ENCODE data around the gene PPP1R9A.

Gene PPP1R9A

GRCh38 chr7:95209788-95210187, 302.4 kb downstream of the PPP1R9A start:
- DNase-seq = no peak

- no peak for DNase-seq
These were observed 305.8 kb downstream of the PPP1R9A start for GRCh38 chr7:95213148-95213547.

DNA sequence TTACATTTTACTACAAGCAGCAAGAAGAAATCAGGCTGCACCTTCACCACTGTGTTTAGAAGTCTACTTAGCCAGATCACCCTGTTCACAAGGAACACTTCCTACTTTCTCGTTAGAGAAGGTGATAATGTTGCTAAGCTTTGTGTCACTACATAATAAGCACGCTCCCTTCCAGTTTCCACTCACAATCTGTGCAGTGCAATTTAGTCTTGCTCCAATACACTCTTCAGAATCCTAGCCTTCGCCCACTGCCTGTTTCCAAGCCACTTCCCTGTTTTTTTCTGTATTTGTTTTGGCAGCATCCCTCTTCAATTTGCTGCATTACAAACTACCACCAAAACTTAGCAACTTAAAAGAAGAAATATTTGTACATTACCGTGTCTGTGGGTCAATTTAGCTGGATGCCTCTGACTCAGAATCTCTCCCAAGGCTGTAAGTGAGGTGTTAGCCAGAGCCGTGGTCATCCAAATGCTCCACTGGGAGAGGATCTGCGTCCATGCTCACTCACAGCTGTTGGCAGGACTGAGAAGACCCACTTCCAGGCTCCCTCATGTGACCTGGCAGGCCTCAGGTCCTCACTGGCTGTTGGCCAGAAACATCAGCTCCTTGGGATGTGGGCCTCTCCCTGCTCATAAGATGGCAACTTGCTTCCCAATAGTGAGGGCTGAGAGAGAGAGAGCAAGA, 306.6 kb downstream of the PPP1R9A start:
- no peak for DNase-seq

DNA sequence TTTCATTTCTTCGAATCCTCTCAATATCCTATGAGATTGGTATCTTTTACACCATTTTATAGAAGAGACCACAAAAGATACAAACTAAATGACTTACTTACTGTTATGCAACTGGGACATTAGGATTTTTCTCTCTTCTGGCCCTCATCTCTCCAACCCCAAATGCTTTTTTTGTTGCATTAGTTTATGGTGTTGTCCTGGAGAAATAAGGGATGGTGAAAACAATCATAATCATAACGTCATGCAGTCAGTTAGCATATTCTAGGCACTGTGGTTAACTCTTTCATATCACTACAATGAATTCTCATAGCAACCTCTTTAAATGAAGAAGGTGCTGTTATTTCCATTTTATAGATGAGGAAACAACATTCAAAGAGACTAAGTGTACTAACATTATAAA, 312.3 kb downstream of the PPP1R9A start:
- no peak for DNase-seq

DNA sequence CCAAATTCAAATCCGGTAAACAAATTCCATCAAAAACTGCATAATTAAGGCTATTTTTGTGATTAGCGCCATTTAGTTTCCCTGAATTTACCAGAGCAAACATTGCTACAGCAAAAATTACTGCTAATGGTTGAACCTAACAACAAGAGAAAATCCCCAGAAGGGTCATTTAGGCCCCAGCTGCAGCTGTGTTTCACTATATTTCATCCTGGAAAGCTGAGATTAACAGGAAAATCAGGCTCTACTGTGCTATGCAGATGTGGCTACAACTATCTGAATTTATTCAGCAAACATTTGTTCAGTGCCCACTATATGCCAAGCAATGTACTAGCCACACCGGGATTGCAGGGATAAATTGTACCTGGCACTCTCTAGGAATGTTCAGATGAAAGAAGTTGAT, 312.9 kb downstream of the PPP1R9A start:
- no peak for DNase-seq

GRCh38 chr7:95225301-95225700, 317.9 kb downstream of the PPP1R9A start:
- no peak for DNase-seq

DNA sequence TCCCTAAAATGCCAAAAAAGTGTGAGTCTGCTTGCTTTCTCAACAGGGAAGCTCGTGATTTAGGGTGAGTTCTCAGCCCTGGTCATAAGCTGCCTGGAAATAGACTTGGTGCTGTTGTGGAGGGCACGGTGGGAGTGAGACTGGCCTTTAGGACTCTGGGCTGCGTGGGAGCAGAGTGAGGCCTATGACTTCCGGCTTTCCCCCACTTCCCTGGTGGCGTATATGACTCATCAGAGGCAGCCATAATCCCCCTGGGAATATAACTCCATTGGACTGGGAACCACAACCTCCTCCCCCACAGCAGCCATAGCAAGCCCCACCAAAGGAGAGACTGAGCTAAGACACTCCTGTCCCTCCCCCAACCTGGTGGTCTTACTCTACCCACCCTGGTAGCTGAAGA, 321.9 kb downstream of the PPP1R9A start:
- DNase-seq = no peak

- DNase-seq = no peak
These were observed 331.0 kb downstream of the PPP1R9A start for GRCh38 chr7:95238252-95238943.

DNA sequence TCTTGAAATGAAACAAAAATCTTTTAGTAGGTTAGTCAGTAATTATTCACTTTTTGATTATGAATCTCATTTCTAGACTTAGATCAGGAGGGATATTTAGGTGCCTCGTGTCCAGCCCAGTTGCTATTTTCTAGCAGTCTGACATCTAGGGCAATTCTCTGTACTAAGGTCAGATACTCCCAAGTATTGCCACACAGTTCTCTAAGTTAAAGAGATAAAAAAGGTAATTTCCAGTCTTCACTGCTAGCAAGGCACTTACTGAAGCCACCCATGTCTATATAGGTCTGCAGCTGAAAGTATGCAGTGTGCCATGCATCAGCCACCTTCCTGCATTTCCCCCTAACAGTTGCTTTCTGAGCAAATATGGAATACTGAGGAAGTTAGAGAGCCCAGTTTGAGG, 333.5 kb downstream of the PPP1R9A start:
- no peak for DNase-seq

- DNase-seq = no peak
These were observed 334.9 kb downstream of the PPP1R9A start for GRCh38 chr7:95242266-95242665.

DNA sequence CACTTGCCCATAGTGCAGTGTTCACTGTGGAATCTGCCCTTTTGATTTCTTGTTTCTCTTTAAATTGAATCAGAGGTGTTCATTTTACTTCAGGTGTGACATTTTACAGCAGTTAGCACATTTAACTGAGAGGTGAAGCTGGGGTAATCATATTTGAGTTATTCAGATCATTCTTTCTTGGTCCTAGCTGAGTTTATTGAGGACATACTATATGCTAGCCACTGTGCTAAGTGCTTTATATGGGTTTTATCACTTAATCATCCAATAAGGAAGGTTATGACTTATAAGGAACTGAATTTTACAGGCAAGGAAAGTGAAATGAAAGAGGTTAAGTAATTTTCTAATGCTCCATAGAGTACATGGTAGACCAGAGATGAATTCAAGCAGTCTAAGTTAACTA, 337.2 kb downstream of the PPP1R9A start:
- DNase-seq = no peak

DNA sequence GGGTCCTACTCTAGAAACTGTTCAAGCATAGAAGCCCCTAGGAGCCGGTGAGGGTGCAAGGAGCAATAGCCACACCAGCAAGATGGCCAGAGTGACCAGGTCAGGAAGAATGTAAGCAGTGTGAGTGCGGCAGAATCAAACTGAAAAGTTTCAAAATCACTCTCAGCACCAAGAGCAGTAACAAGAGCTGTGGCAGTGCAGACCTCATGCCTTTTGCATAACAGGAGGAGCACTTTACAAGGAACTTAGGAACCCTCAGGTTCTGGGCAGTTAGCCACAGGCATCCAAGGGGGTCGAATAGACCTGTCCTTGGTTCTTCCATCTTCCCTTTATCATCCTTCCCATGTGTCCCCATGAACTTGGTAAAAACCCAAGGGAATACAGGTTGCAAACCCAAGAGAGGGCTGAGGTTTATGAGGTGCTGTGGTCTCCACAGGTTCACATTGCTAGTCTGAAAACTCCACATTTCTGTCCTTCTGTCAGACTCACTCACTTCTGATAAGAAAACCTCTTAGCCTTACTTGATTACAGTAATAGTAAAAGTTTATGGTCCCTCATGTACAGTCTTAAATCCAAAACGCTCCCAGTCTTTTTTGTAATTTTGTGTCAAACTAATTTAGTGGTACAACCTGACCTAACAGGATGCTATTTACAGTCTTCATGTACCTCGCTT, 338.6 kb downstream of the PPP1R9A start:
- DNase-seq = no peak

DNA sequence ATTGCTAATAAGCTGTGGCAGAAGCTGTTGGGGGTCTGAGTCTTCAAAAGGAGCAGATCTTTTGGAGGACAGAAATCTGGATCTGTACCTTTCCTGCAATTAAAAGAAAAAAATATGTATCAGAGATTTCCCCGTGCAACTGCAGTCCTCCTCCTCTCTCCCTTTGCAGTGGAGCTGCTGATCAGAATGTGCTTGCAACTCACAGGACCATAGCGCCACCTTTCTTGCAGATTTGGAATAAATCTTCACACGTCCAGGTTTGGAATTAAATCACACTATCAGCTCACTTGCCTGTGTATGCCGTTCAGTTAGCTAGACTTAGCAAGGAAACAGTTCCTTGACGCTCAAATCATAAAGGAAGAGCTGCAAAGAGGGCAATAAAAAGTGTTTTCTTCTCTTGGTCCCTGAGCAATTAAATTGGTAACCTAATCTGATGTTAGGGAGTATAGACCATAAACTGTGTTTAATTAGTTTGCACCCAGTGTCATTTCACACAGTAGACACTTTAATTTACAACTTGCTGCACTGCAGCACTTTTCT, 339.5 kb downstream of the PPP1R9A start:
- DNase-seq = peak; percentile 85

GRCh38 chr7:95250571-95250970, 343.2 kb downstream of the PPP1R9A start:
- no peak for DNase-seq

GRCh38 chr7:95251966-95252365, 344.6 kb downstream of the PPP1R9A start:
- DNase-seq = no peak

DNA sequence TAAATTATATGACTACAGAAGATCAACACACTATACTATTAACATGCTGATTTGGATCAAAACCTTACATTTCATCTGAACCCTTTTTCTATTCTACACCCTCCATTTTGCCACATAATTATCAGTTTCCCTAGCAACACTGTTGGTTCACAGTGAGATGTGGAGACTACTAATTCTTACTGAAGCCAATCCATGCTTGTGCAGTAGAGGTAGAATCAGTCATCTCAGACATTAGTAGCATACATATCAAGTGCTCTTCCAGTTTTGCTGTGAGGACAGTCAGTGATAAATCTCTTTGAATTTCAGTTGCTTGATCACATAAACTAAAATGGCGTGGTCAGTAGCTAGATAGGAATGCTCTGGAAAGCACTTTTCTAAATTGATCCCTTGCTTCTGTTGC, 346.6 kb downstream of the PPP1R9A start:
- DNase-seq = no peak

DNA sequence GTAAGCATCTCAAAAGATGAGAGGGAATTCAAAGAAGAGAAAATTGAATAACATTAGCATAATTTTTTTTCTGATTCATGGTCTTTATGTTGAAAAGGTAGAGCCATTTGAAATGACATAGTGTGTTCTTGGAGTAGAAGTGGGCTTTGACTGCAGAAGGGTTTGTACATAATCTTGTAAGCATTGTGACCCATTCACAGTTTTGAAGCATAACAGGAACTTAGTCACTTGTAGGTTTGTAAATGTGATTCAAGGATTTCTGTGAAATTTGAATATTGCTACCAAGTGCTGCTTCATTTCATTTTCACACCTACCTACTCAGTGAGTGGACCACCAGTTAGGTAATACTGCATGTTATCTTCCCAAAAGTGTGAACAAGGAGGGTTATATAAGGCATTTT, 348.3 kb downstream of the PPP1R9A start:
- DNase-seq = no peak

- DNase-seq = no peak
These were observed 354.6 kb downstream of the PPP1R9A start for GRCh38 chr7:95261895-95262415.

DNA sequence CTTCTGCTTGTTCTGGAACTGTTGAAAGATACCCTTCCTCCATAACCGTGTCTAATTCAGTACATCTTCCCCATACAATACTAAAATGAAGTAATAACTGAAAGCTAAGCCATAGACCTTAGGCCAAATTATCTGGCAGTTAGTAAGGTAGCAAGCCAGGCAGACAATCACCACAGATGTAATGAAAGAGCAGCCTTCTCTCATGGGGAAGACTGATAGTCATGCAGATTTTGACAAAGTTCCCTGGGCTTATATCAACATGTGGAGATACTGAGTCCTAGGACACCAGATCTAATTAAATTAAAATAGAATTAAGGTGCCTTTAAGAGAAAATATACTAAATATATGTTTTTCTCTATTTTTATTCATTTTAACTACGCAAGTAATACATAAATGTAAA, 355.5 kb downstream of the PPP1R9A start:
- no peak for DNase-seq

DNA sequence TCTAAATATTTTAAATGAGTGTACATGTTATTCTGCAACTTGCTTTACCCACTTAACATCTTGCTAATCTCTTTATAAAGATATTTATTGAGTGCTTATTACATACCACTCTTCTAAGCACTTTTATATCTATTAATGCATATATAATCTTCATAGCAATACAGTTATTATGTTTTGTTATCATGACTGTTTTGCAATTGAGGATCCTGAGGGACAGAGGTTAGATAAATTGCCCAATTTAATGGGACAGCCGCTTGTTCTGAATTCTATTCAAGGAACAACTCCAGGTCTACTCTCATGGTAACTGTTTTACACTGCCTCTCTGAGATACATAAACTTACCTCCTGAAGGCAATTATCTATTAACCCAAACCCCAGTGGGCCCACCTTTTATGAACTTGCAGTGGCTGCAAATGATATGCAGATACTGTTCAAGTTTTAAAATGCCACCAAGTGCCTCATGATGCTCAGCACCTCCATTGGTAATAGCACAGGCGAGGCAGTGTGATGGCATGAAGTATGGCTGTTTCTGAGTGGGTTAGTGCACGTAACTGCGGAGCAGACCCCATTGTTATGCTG, 356.5 kb downstream of the PPP1R9A start:
- no peak for DNase-seq

DNA sequence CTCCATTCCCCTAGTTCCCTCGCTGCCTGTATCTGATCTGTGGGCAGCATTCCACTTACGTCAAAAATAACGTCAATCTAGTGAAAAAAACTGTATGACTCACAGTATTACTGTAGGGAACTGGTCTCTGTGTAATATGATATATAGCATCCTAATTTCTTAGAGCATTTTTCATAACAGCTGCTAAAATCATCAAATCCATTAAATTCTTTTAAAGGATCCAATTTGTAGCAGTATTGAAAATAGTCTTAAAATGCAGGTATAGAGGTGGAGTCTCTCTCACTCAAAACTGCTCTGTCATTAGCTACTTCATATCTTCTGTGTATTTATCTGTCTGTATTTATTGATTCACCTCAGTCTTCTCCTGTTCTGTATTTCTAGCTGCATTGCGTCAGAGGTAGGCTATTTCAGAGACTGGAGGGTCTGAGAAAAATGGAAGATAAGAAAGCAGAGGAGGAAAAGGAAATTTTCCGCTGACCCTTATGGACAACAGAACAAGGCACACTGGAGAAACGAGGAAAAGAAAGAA, 357.0 kb downstream of the PPP1R9A start:
- DNase-seq = no peak

- DNase-seq = no peak
These were observed 358.2 kb downstream of the PPP1R9A start for GRCh38 chr7:95265634-95266033.

- DNase-seq = no peak
These were observed 360.4 kb downstream of the PPP1R9A start for GRCh38 chr7:95267754-95268153.

Data from NCI-H82 (cell line).